ENCODE data around the gene ELMOD1.

Gene ELMOD1

DNA sequence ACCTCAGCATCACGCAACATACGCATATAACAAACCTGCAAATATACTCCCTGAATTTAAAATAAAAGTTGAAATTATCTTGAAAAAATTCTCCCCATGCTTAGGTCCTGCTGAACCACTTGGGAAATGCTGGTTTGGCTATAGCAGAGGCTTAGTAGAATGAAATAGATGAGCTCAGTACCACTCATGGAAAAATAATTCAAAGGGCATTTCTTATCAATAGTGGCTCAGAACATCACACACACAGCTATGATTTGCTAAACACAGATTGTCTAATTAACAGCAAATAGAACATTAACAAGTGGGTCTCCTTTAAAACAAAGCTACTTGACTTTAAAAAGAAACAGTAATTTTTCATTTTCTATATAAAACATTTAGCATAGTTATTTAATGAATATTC lies 21.5 kb downstream of the ELMOD1 start:
- H3K27ac ChIP-seq (ENCODE audit: low read length): no peak overlapping the region
- no peaks in the 10 kb centered on the region for H3K9me3 ChIP-seq (ENCODE audit: insufficient read depth, low read depth, low read length)
- H3K36me3 ChIP-seq (ENCODE audit: insufficient read depth, low read depth, low read length): no peaks in the 10 kb centered on the region
- H3K4me1 ChIP-seq (ENCODE audit: insufficient read depth, low read length): peaks cover 13% of the 10 kb centered on the region
- peaks cover 19% of the 10 kb centered on the region; the same call in 1 of the 2 replicates for H3K27me3 ChIP-seq (ENCODE audit: insufficient read depth, low read length)
- H3K9ac ChIP-seq (ENCODE audit: low read depth, low read length): no peak overlapping the region
- H3K4me3 ChIP-seq (ENCODE audit: low read length): no peak overlapping the region

GRCh38 chr11:107619926-107620325 lies 29.0 kb downstream of the ELMOD1 start:
- no peaks in the 10 kb centered on the region for H3K27me3 ChIP-seq (ENCODE audit: insufficient read depth, low read length)
- H3K4me1 ChIP-seq (ENCODE audit: insufficient read depth, low read length): peaks cover 2% of the 10 kb centered on the region; the same call in 1 of the 2 replicates
- no peaks in the 10 kb centered on the region for H3K36me3 ChIP-seq (ENCODE audit: insufficient read depth, low read depth, low read length)
- H3K4me3 ChIP-seq (ENCODE audit: low read length): no peak overlapping the region
- H3K27ac ChIP-seq (ENCODE audit: low read length): no peak overlapping the region
- no peak overlapping the region for H3K9ac ChIP-seq (ENCODE audit: low read depth, low read length)
- no peaks in the 10 kb centered on the region for H3K9me3 ChIP-seq (ENCODE audit: insufficient read depth, low read depth, low read length)

GRCh38 chr11:107621081-107621480 lies 30.1 kb downstream of the ELMOD1 start:
- H3K4me1 ChIP-seq (ENCODE audit: insufficient read depth, low read length): peaks cover 14% of the 10 kb centered on the region; the same call in 1 of the 2 replicates
- H3K27me3 ChIP-seq (ENCODE audit: insufficient read depth, low read length): no peaks in the 10 kb centered on the region
- no peak overlapping the region for H3K4me3 ChIP-seq (ENCODE audit: low read length)
- H3K9me3 ChIP-seq (ENCODE audit: insufficient read depth, low read depth, low read length): no peaks in the 10 kb centered on the region
- H3K9ac ChIP-seq (ENCODE audit: low read depth, low read length): no peak overlapping the region
- no peak overlapping the region for H3K27ac ChIP-seq (ENCODE audit: low read length)
- no peaks in the 10 kb centered on the region for H3K36me3 ChIP-seq (ENCODE audit: insufficient read depth, low read depth, low read length)

- H3K9me3 ChIP-seq (ENCODE audit: insufficient read depth, low read depth, low read length): no peaks in the 10 kb centered on the region
These were observed 32.2 kb downstream of the ELMOD1 start for GRCh38 chr11:107623183-107623582.

GRCh38 chr11:107624983-107625684 lies 34.2 kb downstream of the ELMOD1 start:
- no peaks in the 10 kb centered on the region for H3K9me3 ChIP-seq (ENCODE audit: insufficient read depth, low read depth, low read length)
- peaks cover 14% of the 10 kb centered on the region; the same call in 1 of the 2 replicates for H3K4me1 ChIP-seq (ENCODE audit: insufficient read depth, low read length)
- H3K36me3 ChIP-seq (ENCODE audit: insufficient read depth, low read depth, low read length): no peaks in the 10 kb centered on the region
- no peak overlapping the region for H3K9ac ChIP-seq (ENCODE audit: low read depth, low read length)
- no peak overlapping the region for H3K27ac ChIP-seq (ENCODE audit: low read length)
- peak overlapping the region; percentile 48; the same call in 1 of the 2 replicates for H3K4me3 ChIP-seq (ENCODE audit: low read length)
- H3K27me3 ChIP-seq (ENCODE audit: insufficient read depth, low read length): no peaks in the 10 kb centered on the region

More at GRCh38 chr11:107623183-107623582, 32.2 kb downstream of the ELMOD1 start:
- H3K4me3 ChIP-seq (ENCODE audit: low read length): no peak overlapping the region
- H3K36me3 ChIP-seq (ENCODE audit: insufficient read depth, low read depth, low read length): no peaks in the 10 kb centered on the region
- no peak overlapping the region for H3K27ac ChIP-seq (ENCODE audit: low read length)
- H3K9ac ChIP-seq (ENCODE audit: low read depth, low read length): no peak overlapping the region
- no peaks in the 10 kb centered on the region for H3K27me3 ChIP-seq (ENCODE audit: insufficient read depth, low read length)
- peaks cover 14% of the 10 kb centered on the region; the same call in 1 of the 2 replicates for H3K4me1 ChIP-seq (ENCODE audit: insufficient read depth, low read length)

- no peak overlapping the region; the same call in 1 of the 2 replicates for H3K4me3 ChIP-seq (ENCODE audit: low read length)
- H3K9ac ChIP-seq (ENCODE audit: low read depth, low read length): no peak overlapping the region
- peaks cover 15% of the 10 kb centered on the region; the same call in 1 of the 2 replicates for H3K4me1 ChIP-seq (ENCODE audit: insufficient read depth, low read length)
- H3K27me3 ChIP-seq (ENCODE audit: insufficient read depth, low read length): no peaks in the 10 kb centered on the region
- H3K9me3 ChIP-seq (ENCODE audit: insufficient read depth, low read depth, low read length): no peaks in the 10 kb centered on the region
- no peaks in the 10 kb centered on the region for H3K36me3 ChIP-seq (ENCODE audit: insufficient read depth, low read depth, low read length)
- no peak overlapping the region for H3K27ac ChIP-seq (ENCODE audit: low read length)
These were observed 34.7 kb downstream of the ELMOD1 start for GRCh38 chr11:107625685-107625989.

GRCh38 chr11:107631043-107631442 lies 40.1 kb downstream of the ELMOD1 start:
- Histone ChIP-seq H3K36me3 (ENCODE audit: insufficient read depth, low read depth, low read length) (no peaks in the 10 kb centered on the region), H3K9ac (ENCODE audit: low read depth, low read length) (no peak overlapping the region), H3K4me3 (ENCODE audit: low read length) (no peak overlapping the region), H3K9me3 (ENCODE audit: insufficient read depth, low read depth, low read length) (no peaks in the 10 kb centered on the region), H3K4me1 (ENCODE audit: insufficient read depth, low read length) (peaks cover 4% of the 10 kb centered on the region; the same call in 1 of the 2 replicates), H3K27me3 (ENCODE audit: insufficient read depth, low read length) (no peaks in the 10 kb centered on the region), H3K27ac (ENCODE audit: low read length) (no peak overlapping the region)

DNA sequence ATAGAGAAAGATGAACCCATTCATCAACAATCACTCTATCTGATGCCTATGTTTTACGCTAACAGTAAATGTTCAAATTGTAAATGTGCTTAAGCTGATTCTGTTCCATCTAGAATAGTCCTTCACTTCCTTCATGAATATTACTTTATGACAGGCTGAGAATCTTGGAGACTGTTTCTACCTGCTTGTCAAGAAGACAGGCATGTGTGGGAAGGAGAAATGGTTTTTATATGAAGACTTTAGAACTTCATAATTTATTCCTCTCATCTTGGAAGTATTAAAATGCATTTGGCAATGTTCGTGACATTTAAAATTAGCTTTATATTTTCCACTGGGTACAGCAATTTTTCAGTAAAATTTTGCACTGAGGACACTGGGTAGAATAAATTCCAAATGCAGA lies 41.0 kb downstream of the ELMOD1 start:
- H3K27me3 ChIP-seq (ENCODE audit: insufficient read depth, low read length): no peaks in the 10 kb centered on the region
- no peaks in the 10 kb centered on the region for H3K36me3 ChIP-seq (ENCODE audit: insufficient read depth, low read depth, low read length)
- H3K9ac ChIP-seq (ENCODE audit: low read depth, low read length): no peak overlapping the region
- no peak overlapping the region for H3K4me3 ChIP-seq (ENCODE audit: low read length)
- H3K9me3 ChIP-seq (ENCODE audit: insufficient read depth, low read depth, low read length): no peaks in the 10 kb centered on the region
- peaks cover 3% of the 10 kb centered on the region; the same call in 1 of the 2 replicates for H3K4me1 ChIP-seq (ENCODE audit: insufficient read depth, low read length)
- no peak overlapping the region for H3K27ac ChIP-seq (ENCODE audit: low read length)

- Histone ChIP-seq H3K4me1 (ENCODE audit: insufficient read depth, low read length) (peaks cover 20% of the 10 kb centered on the region; the same call in 1 of the 2 replicates), H3K27me3 (ENCODE audit: insufficient read depth, low read length) (no peaks in the 10 kb centered on the region), H3K4me3 (ENCODE audit: low read length) (no peak overlapping the region), H3K36me3 (ENCODE audit: insufficient read depth, low read depth, low read length) (no peaks in the 10 kb centered on the region), H3K9ac (ENCODE audit: low read depth, low read length) (no peak overlapping the region), H3K9me3 (ENCODE audit: insufficient read depth, low read depth, low read length) (no peaks in the 10 kb centered on the region), H3K27ac (ENCODE audit: low read length) (no peak overlapping the region)
These were observed 55.8 kb downstream of the ELMOD1 start for GRCh38 chr11:107646783-107647182.

- no peaks in the 10 kb centered on the region for H3K36me3 ChIP-seq (ENCODE audit: insufficient read depth, low read depth, low read length)
- peaks cover 23% of the 10 kb centered on the region for H3K4me1 ChIP-seq (ENCODE audit: insufficient read depth, low read length)
- no peak overlapping the region for H3K9ac ChIP-seq (ENCODE audit: low read depth, low read length)
- H3K27ac ChIP-seq (ENCODE audit: low read length): no peak overlapping the region
- no peaks in the 10 kb centered on the region for H3K27me3 ChIP-seq (ENCODE audit: insufficient read depth, low read length)
- H3K9me3 ChIP-seq (ENCODE audit: insufficient read depth, low read depth, low read length): no peaks in the 10 kb centered on the region
- H3K4me3 ChIP-seq (ENCODE audit: low read length): no peak overlapping the region
These were observed 57.3 kb downstream of the ELMOD1 start for GRCh38 chr11:107648242-107648641.

DNA sequence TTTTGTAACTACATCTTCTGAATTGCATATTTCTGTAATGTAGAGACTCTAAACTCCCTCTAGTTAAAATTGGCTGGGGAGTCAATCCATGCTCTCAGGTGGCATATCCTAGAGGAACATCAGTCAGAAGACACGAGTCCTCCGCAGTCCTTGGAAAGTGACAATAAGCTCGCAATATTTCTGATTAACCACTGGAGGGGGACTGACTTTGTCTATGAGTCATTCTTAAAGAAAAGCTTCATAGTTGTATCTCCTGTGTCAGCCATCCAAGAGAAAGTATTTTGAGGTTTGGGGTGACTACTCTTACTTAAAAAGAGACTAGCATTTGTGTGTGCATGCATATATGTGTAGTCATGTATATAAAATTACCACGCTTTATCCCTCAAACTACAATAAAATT lies 60.7 kb downstream of the ELMOD1 start:
- H3K4me3 ChIP-seq (ENCODE audit: low read length): no peak overlapping the region
- H3K9ac ChIP-seq (ENCODE audit: low read depth, low read length): no peak overlapping the region
- H3K9me3 ChIP-seq (ENCODE audit: insufficient read depth, low read depth, low read length): no peaks in the 10 kb centered on the region
- no peaks in the 10 kb centered on the region for H3K27me3 ChIP-seq (ENCODE audit: insufficient read depth, low read length)
- peaks cover 29% of the 10 kb centered on the region for H3K4me1 ChIP-seq (ENCODE audit: insufficient read depth, low read length)
- H3K27ac ChIP-seq (ENCODE audit: low read length): no peak overlapping the region
- H3K36me3 ChIP-seq (ENCODE audit: insufficient read depth, low read depth, low read length): no peaks in the 10 kb centered on the region

DNA sequence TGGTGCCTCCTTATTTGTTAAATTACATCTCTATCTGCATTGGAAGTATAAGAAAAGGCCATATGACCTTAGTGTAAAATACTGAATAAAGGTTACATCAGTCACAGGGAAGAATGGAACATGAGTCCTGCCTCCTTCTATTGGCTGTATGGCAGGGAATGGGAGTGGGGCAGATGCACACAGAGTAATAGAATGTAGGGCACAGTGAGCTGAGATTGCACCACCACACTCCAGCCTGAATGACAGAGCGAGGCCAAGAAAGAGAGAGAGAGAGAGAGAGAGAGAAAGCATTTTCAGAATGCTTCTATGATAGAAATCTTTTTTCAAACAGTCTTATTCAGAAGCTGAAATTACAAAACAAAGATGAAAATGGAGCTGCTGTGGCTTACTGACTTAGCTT lies 62.1 kb downstream of the ELMOD1 start:
- Histone ChIP-seq H3K4me3 (ENCODE audit: low read length) (no peak overlapping the region), H3K9ac (ENCODE audit: low read depth, low read length) (no peak overlapping the region), H3K27ac (ENCODE audit: low read length) (no peak overlapping the region), H3K27me3 (ENCODE audit: insufficient read depth, low read length) (no peaks in the 10 kb centered on the region), H3K36me3 (ENCODE audit: insufficient read depth, low read depth, low read length) (no peaks in the 10 kb centered on the region), H3K9me3 (ENCODE audit: insufficient read depth, low read depth, low read length) (no peaks in the 10 kb centered on the region), H3K4me1 (ENCODE audit: insufficient read depth, low read length) (peaks cover 27% of the 10 kb centered on the region)
